CD4-positive, CD25-positive, alpha-beta regulatory T cell (primary cell): Measurements from ENCODE around the gene MAPK1. TPM values are rescaled to one million over a fixed set of nuclear protein-coding genes. Genes with fewer than 3 reads are reported as not detected.
"Not testable (repeated sequence)": the region's sequence is repeated elsewhere in the genome, so short reads cannot be mapped to it uniquely, and the experiment has no call there.

Experiments
- ATAC-seq, 2 donors: fragments of 150-1000 bp; cut with Tn5 transposase; one replicate each; pipeline ENCODE4 v1.10.0; 2021; ENCODE audit warnings: low read depth in 2 of 2, moderate number of reproducible peaks in 2 of 2, moderate library complexity in 1 of 2
- DNase-seq, 3 donors: peaks; one replicate each; pipeline versions ENCODE4 v3.0.0 to v3.0.0-alpha.2; 2012 to 2022; ENCODE audit warnings: mixed read lengths in 1 of 3
- H3K27ac ChIP-seq: one replicate; pipeline ENCODE4 v1.7.0; 2013; ENCODE audit warnings: mild to moderate bottlenecking, low read length; ENCODE audit not compliant: insufficient read depth, poor library complexity, severe bottlenecking
- H3K27me3 ChIP-seq: one replicate; pipeline ENCODE4 v1.7.0; 2013; ENCODE audit warnings: low read length; ENCODE audit not compliant: control insufficient read depth, insufficient read depth
- H3K36me3 ChIP-seq: one replicate; pipeline ENCODE4 v1.7.0; 2013; ENCODE audit warnings: mild to moderate bottlenecking, low read length, moderate library complexity; ENCODE audit not compliant: control insufficient read depth, insufficient read depth
- H3K4me1 ChIP-seq: 2 replicates; pipeline ENCODE4 v1.7.0; 2013; ENCODE audit warnings: mild to moderate bottlenecking, low read length; ENCODE audit not compliant: insufficient read depth, control insufficient read depth, poor library complexity, severe bottlenecking
- H3K4me3 ChIP-seq: one replicate; pipeline ENCODE4 v1.7.0; 2013; ENCODE audit warnings: low read depth, mild to moderate bottlenecking, low read length, moderate library complexity
- H3K9me3 ChIP-seq, 2 experiments: 1 replicate in 1 of 2; 2 replicates in 1 of 2; pipeline ENCODE4 v1.7.0; 2013; ENCODE audit warnings: low read length in 2 of 2, mild to moderate bottlenecking in 1 of 2, moderate library complexity in 1 of 2; ENCODE audit not compliant: control insufficient read depth in 2 of 2
- H3K27ac Mint-ChIP-seq, 3 donors: one replicate each; pipeline ENCODE4 v1.8.0; 2020 to 2022; ENCODE audit warnings: mild to moderate bottlenecking in 3 of 3, mixed read lengths in 3 of 3, moderate library complexity in 2 of 3
- H3K27me3 Mint-ChIP-seq: one replicate; pipeline ENCODE4 v1.8.0; 2022; ENCODE audit warnings: mild to moderate bottlenecking, mixed read lengths
- H3K36me3 Mint-ChIP-seq: one replicate; pipeline ENCODE4 v1.8.0; 2020; ENCODE audit warnings: mixed read lengths
- H3K4me1 Mint-ChIP-seq, 4 donors: one replicate each; pipeline ENCODE4 v1.8.0; 2020 to 2022; ENCODE audit warnings: mixed read lengths in 4 of 4, mild to moderate bottlenecking in 1 of 4
- H3K4me3 Mint-ChIP-seq, 4 donors: one replicate each; pipeline ENCODE4 v1.8.0; 2020 to 2022; ENCODE audit warnings: mild to moderate bottlenecking in 4 of 4, mixed read lengths in 4 of 4, moderate library complexity in 3 of 4
- H3K9me3 Mint-ChIP-seq, 7 donors: one replicate each; pipeline ENCODE4 v1.8.0; 2020 to 2022; ENCODE audit warnings: mixed read lengths in 7 of 7, mild to moderate bottlenecking in 3 of 7, moderate library complexity in 2 of 7
- polyA plus RNA-seq, 4 donors: library from polyadenylated mRNA; unstranded; fragments of 300-500 nt; fragmentation: Illumina TruSeq; gene quantifications; one replicate each; pipeline ENCODE4 v1.2.3, GENCODE V29; 2021
- total RNA-seq: library from RNA; stranded (reverse); gene quantifications from one replicate; pipeline ENCODE4 v1.2.3, GENCODE V29; 2022

MAPK1 gene
- total and polyA plus RNA-seq, 5 donors from 2014 or later: 46.5 to 88.0 (median 75.3) TPM

DNA sequence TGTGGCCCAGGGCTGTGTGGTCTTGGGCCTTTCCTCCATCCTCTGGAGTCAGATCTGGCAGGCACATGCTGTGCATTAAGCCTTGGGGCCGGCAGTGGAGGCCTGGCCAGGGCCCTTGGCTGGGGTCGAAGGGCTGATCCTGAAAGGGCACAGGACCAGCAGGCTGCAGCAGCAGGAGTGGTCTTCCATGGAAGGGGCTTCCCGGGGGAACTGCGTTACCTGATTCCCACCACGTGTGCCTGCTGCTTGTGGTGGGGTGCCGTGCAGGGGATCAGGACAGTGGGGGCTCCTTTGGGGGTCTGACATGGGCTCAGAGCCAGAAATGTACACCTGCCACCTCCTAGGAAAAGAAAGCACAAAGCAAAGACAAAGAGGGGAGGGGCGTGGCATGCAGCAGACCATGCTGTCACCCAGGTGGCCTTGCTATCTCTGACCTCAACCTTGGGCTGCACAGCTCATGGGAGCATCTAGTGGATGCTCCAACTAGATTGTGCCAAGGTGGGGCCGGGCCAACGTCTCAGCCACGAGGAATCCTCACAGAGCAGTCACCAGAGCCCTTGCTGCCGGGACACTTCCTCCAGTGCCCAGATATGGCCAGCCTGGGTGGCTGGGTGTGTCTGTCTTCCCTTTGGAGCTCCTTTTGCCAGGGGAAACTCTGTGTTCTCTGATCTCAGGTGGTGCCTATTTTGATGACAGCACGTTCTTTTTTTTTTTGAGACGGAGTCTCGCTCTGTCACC, 113.9 kb downstream of the MAPK1 start:
- Histone ChIP-seq H3K36me3 (peaks cover 5% of the 10 kb centered on the region), H3K4me3 (no peak overlapping the region), H3K27me3 (no peaks in the 10 kb centered on the region), H3K9me3 (no peaks in the 10 kb centered on the region), H3K4me1 (no peaks in the 10 kb centered on the region), H3K27ac (no peak overlapping the region)
- H3K9me3 Mint-ChIP-seq: no peaks in the 10 kb centered on the region
- DNase-seq (no peak), ATAC-seq (no peak)
- H3K27ac Mint-ChIP-seq: no peak overlapping the region
- H3K4me3 Mint-ChIP-seq: no peak overlapping the region
- H3K27me3 Mint-ChIP-seq: no peaks in the 10 kb centered on the region
- peaks cover 25% of the 10 kb centered on the region for H3K36me3 Mint-ChIP-seq
- peaks cover 0 to 6% (median 2%) of the 10 kb centered on the region in 4 donors for H3K4me1 Mint-ChIP-seq

GRCh38 chr22:21752276-21752675, 115.2 kb downstream of the MAPK1 start:
- Histone ChIP-seq H3K4me1 (no peaks in the 10 kb centered on the region), H3K9me3 (no peaks in the 10 kb centered on the region), H3K27me3 (no peaks in the 10 kb centered on the region), H3K27ac (no peak overlapping the region), H3K36me3 (no peaks in the 10 kb centered on the region), H3K4me3 (no peak overlapping the region)
- no peak overlapping the region for H3K4me3 Mint-ChIP-seq
- peaks cover 18% of the 10 kb centered on the region for H3K36me3 Mint-ChIP-seq
- ATAC-seq: no peak
- no peaks in the 10 kb centered on the region for H3K27me3 Mint-ChIP-seq
- H3K4me1 Mint-ChIP-seq: peaks cover 0 to 4% (median 2%) of the 10 kb centered on the region in 4 donors
- no peak for DNase-seq
- H3K9me3 Mint-ChIP-seq: no peaks in the 10 kb centered on the region
- H3K27ac Mint-ChIP-seq: no peak overlapping the region

DNA sequence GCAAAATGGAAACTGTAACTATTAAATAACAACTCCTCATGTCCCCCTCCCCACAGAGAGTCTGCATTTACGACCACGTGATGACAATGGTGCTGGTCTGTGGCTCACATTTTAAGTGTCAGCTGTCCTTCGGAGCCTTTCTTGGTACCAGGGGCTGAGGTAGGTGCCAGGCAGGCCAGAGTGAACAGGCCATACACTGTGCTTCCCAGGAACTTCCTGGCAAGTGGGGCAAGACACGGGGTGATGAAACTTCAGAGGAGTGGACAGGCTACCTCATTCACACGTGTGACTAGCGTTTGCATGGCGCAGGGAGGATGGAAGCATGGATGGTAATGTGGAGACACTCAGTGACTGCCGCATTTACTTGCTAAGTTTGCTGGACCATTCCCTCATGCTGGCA, 121.5 kb downstream of the MAPK1 start:
- peaks cover 0 to 1% (median 0%) of the 10 kb centered on the region in 7 donors for H3K9me3 Mint-ChIP-seq
- ATAC-seq: no peak

GRCh38 chr22:21744917-21745316, 122.5 kb downstream of the MAPK1 start:
- not testable (repeated sequence) for ATAC-seq, H3K27me3 Mint-ChIP-seq, H3K4me3 Mint-ChIP-seq

More for the DNA sequence above, 121.5 kb downstream of the MAPK1 start:
- no peaks in the 10 kb centered on the region for H3K4me1 Mint-ChIP-seq
- H3K27ac Mint-ChIP-seq: no peak overlapping the region
- H3K36me3 Mint-ChIP-seq: no peaks in the 10 kb centered on the region
- no peak for DNase-seq
- H3K9me3 ChIP-seq: no peaks in the 10 kb centered on the region
- peaks cover 5% of the 10 kb centered on the region for H3K27me3 Mint-ChIP-seq
- H3K4me1 ChIP-seq: no peaks in the 10 kb centered on the region
- H3K4me3 Mint-ChIP-seq: no peak overlapping the region
- H3K27me3 ChIP-seq: no peaks in the 10 kb centered on the region
- no peak overlapping the region for H3K27ac ChIP-seq
- H3K4me3 ChIP-seq: no peak overlapping the region
- H3K36me3 ChIP-seq: no peaks in the 10 kb centered on the region

GRCh38 chr22:21741790-21742189, 125.7 kb downstream of the MAPK1 start:
- Mint-ChIP-seq H3K27me3 (peaks cover 9% of the 10 kb centered on the region), H3K9me3 (peaks cover 0 to 1% (median 0%) of the 10 kb centered on the region in 7 donors), H3K36me3 (no peaks in the 10 kb centered on the region), H3K27ac (no peak overlapping the region), H3K4me3 (no peak overlapping the region), H3K4me1 (peaks cover 0 to 6% (median 2%) of the 10 kb centered on the region in 4 donors)
- Histone ChIP-seq H3K36me3 (no peaks in the 10 kb centered on the region), H3K4me1 (no peaks in the 10 kb centered on the region), H3K9me3 (no peaks in the 10 kb centered on the region), H3K4me3 (no peak overlapping the region), H3K27ac (no peak overlapping the region), H3K27me3 (no peaks in the 10 kb centered on the region)
- DNase-seq (no peak), ATAC-seq (no peak)

More at GRCh38 chr22:21744917-21745316, 122.5 kb downstream of the MAPK1 start:
- H3K9me3 Mint-ChIP-seq, H3K27ac ChIP-seq, H3K27ac Mint-ChIP-seq, H3K4me1 Mint-ChIP-seq, H3K4me1 ChIP-seq, H3K36me3 ChIP-seq, H3K27me3 ChIP-seq, DNase-seq, H3K36me3 Mint-ChIP-seq, H3K9me3 ChIP-seq, H3K4me3 ChIP-seq: not testable (repeated sequence)

DNA sequence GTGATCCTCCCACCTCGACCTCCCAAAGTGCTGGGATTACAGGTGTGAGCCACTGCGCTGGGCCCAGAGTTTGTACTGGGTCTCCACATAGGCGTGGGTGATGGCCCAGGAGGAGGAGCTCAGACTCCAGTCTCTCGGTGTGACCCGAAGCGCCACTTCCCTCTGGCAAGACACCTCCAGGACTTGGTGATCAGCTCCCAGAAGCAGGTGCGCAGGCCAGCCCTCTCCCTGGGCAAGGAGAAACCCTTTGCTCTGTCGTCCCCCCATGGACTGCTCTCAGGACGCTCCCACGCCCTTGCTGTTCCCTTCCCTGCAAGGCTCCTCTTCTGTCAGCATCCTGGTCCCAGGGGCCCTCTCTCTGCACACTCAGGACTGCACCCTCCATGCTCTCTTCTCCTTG, 126.4 kb downstream of the MAPK1 start:
- Histone ChIP-seq H3K4me3 (no peak overlapping the region), H3K27me3 (no peaks in the 10 kb centered on the region), H3K36me3 (no peaks in the 10 kb centered on the region), H3K4me1 (peaks cover 4% of the 10 kb centered on the region), H3K9me3 (no peaks in the 10 kb centered on the region), H3K27ac (no peak overlapping the region)
- H3K27ac Mint-ChIP-seq: no peak overlapping the region
- peaks cover 0 to 1% (median 0%) of the 10 kb centered on the region in 7 donors for H3K9me3 Mint-ChIP-seq
- no peak overlapping the region for H3K4me3 Mint-ChIP-seq
- no peaks in the 10 kb centered on the region for H3K36me3 Mint-ChIP-seq
- peaks cover 9% of the 10 kb centered on the region for H3K27me3 Mint-ChIP-seq
- H3K4me1 Mint-ChIP-seq: peaks cover 0 to 6% (median 2%) of the 10 kb centered on the region in 4 donors
- DNase-seq (no peak), ATAC-seq (no peak)

DNA sequence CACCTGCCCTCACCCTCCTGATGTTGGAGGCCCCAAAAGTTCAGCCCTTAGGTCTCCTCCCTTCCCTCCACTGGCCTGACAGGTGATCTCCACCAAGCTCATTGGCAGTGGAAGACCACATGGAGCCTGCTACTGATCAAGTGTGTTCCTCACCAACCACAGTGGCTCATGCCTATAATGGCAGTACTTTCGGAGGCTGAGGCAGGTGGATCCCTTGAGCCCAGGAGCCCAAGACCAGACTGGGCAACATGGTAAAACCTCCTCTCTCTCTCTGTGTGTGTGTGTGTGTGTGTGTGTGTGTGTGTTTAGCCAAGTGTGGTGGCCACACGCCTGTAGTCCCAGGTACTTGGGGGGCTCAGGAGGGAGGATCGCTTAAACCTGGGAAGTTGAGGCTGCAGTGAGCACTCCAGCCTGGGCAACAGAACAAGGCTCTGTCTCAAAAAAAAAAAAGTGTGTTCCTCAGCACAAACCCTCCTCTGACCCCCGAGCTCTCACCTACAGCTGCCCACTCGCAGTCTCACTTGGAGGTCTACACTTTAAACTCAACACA, 127.5 kb downstream of the MAPK1 start:
- H3K27ac Mint-ChIP-seq: peak overlapping the region in 2 of 3 donors; percentile 76 to 94
- no peaks in the 10 kb centered on the region for H3K27me3 ChIP-seq

More for the DNA sequence above, 127.5 kb downstream of the MAPK1 start:
- ATAC-seq: no peak
- peaks cover 10% of the 10 kb centered on the region for H3K4me1 ChIP-seq
- Mint-ChIP-seq H3K4me3 (peak overlapping the region in 1 of 4 donors; percentile 83), H3K27me3 (peaks cover 12% of the 10 kb centered on the region), H3K36me3 (no peaks in the 10 kb centered on the region), H3K4me1 (peaks cover 3 to 9% (median 5%) of the 10 kb centered on the region in 4 donors), H3K9me3 (peaks cover 0 to 1% (median 0%) of the 10 kb centered on the region in 7 donors)
- H3K9me3 ChIP-seq: no peaks in the 10 kb centered on the region
- H3K36me3 ChIP-seq: no peaks in the 10 kb centered on the region
- H3K27ac ChIP-seq: no peak overlapping the region
- no peak for DNase-seq
- no peak overlapping the region for H3K4me3 ChIP-seq
